HG03571 (cell line): ENCODE data around the gene ABR.
"Not testable (repeated sequence)": the region's sequence is repeated elsewhere in the genome, so short reads cannot be mapped to it uniquely, and the experiment has no call there.

Experiments used
- ATAC-seq: cut with Tn5 transposase; IDR thresholded peaks from one replicate; pipeline ENCODE4 v1.9.1; 2021; ENCODE audit not compliant: unreplicated experiment

The ABR gene

GRCh38 chr17:1073963-1074625 is 105.7 kb downstream of the ABR start:
- ATAC-seq = not testable (repeated sequence)

GRCh38 chr17:1073241-1073962 is 106.4 kb downstream of the ABR start:
- ATAC-seq = no peak

GRCh38 chr17:1072551-1072961 is 107.2 kb downstream of the ABR start:
- no peak for ATAC-seq

GRCh38 chr17:1071103-1071825 is 108.5 kb downstream of the ABR start:
- no peak for ATAC-seq

- ATAC-seq = no peak
These were observed 109.4 kb downstream of the ABR start for GRCh38 chr17:1070411-1070810.

GRCh38 chr17:1069847-1070246 is 109.9 kb downstream of the ABR start:
- ATAC-seq = no peak

- no peak for ATAC-seq
These were observed 111.4 kb downstream of the ABR start for GRCh38 chr17:1068356-1068755.

GRCh38 chr17:1067282-1067956 is 112.4 kb downstream of the ABR start:
- ATAC-seq = no peak

- ATAC-seq = not testable (repeated sequence)
These were observed 114.4 kb downstream of the ABR start for GRCh38 chr17:1065416-1065815.

- ATAC-seq = no peak
These were observed 118.8 kb downstream of the ABR start for GRCh38 chr17:1060991-1061390.

- ATAC-seq = no peak
These were observed 120.5 kb downstream of the ABR start for GRCh38 chr17:1059131-1059795.

GRCh38 chr17:1058423-1059130 is 121.2 kb downstream of the ABR start:
- ATAC-seq = no peak

- no peak for ATAC-seq
These were observed 123.0 kb downstream of the ABR start for GRCh38 chr17:1056761-1057160.

- no peak for ATAC-seq
These were observed 123.8 kb downstream of the ABR start for GRCh38 chr17:1055751-1056645.

- ATAC-seq = no peak
These were observed 124.5 kb downstream of the ABR start for GRCh38 chr17:1055231-1055630.

GRCh38 chr17:1054656-1055055 is 125.1 kb downstream of the ABR start:
- no peak for ATAC-seq

GRCh38 chr17:1053661-1054360 is 126.0 kb downstream of the ABR start:
- no peak for ATAC-seq
